DOHH2 (cell line): ENCODE measurements around the gene TRIM16.
"Not testable (repeated sequence)": the region's sequence is repeated elsewhere in the genome, so short reads cannot be mapped to it uniquely, and the experiment has no call there.

ENCODE experiments used
- H3F3A ChIP-seq: fragments of 200-600 bp; sonication (generic), shearing (Covaris generic); 2 replicates; pipeline ENCODE4 v1.6.0; 2016; ENCODE audit warnings: antibody characterized with exemption, mild to moderate bottlenecking; ENCODE audit not compliant: control insufficient read depth, insufficient read depth
- H3K27ac ChIP-seq: fragments of 200-600 bp; sonication (generic); 2 replicates; pipeline ENCODE4 v1.5.1; 2014; ENCODE audit warnings: low read depth, mild to moderate bottlenecking, low read length, moderate library complexity
- H3K27me3 ChIP-seq: fragments of 200-600 bp; sonication (generic); 2 replicates; pipeline ENCODE4 v1.6.1; 2014; ENCODE audit warnings: mild to moderate bottlenecking, low read length, mixed read lengths; ENCODE audit not compliant: control insufficient read depth
- H3K36me3 ChIP-seq: fragments of 200-600 bp; sonication (generic); 2 replicates; pipeline ENCODE4 v1.6.1; 2014; ENCODE audit warnings: mild to moderate bottlenecking, low read length, moderate library complexity, mixed read lengths; ENCODE audit not compliant: control insufficient read depth
- H3K4me1 ChIP-seq: fragments of 200-600 bp; sonication (generic); 2 replicates; pipeline ENCODE4 v1.6.1; 2014; ENCODE audit warnings: mild to moderate bottlenecking, low read length, mixed read lengths; ENCODE audit not compliant: control insufficient read depth
- H3K4me2 ChIP-seq: fragments of 200-600 bp; sonication (generic); 2 replicates; pipeline ENCODE4 v1.6.0; 2014; ENCODE audit warnings: mild to moderate bottlenecking, low read length, moderate library complexity
- H3K4me3 ChIP-seq: fragments of 200-600 bp; sonication (generic); 2 replicates; pipeline ENCODE4 v1.5.1; 2014; ENCODE audit warnings: mild to moderate bottlenecking, low read length, mixed read lengths
- H3K79me2 ChIP-seq: fragments of 200-600 bp; sonication (generic); 2 replicates; pipeline ENCODE4 v1.6.1; 2014; ENCODE audit warnings: mild to moderate bottlenecking, low read length, mixed read lengths; ENCODE audit not compliant: control insufficient read depth
- H3K9me2 ChIP-seq: fragments of 200-600 bp; sonication (generic); replicated peaks from 2 replicates; pipeline ENCODE4 v1.6.1; 2014; ENCODE audit warnings: mild to moderate bottlenecking, low read length, mixed read lengths; ENCODE audit not compliant: control insufficient read depth
- H3K9me3 ChIP-seq: fragments of 200-600 bp; sonication (generic); 2 replicates; pipeline ENCODE4 v1.6.1; 2014; ENCODE audit warnings: antibody characterized with exemption, low read length, mixed read lengths; ENCODE audit not compliant: control insufficient read depth, insufficient read depth
- H4K20me1 ChIP-seq: fragments of 200-600 bp; sonication (generic); 2 replicates; pipeline ENCODE4 v1.6.0; 2014; ENCODE audit warnings: low read depth, mild to moderate bottlenecking, antibody characterized with exemption, low read length, moderate library complexity; ENCODE audit not compliant: control insufficient read depth, insufficient read depth
- EZH2phosphoT487 ChIP-seq: fragments of 200-600 bp; sonication (generic); IDR thresholded peaks from 2 replicates; pipeline ENCODE4 v1.6.1; 2017; ENCODE audit warnings: borderline replicate concordance, mild to moderate bottlenecking, antibody characterized with exemption, low read length, moderate library complexity, mixed read lengths
- TF ChIP-seq, protein P1 (sequence below): fragments of 200-600 bp; sonication (generic); IDR thresholded peaks from one replicate; pipeline ENCODE4 v1.5.1; 2014; ENCODE audit warnings: antibody characterized with exemption, mild to moderate bottlenecking, low read depth, low read length; ENCODE audit not compliant: poor library complexity, severe bottlenecking

The TRIM16 gene

DNA sequence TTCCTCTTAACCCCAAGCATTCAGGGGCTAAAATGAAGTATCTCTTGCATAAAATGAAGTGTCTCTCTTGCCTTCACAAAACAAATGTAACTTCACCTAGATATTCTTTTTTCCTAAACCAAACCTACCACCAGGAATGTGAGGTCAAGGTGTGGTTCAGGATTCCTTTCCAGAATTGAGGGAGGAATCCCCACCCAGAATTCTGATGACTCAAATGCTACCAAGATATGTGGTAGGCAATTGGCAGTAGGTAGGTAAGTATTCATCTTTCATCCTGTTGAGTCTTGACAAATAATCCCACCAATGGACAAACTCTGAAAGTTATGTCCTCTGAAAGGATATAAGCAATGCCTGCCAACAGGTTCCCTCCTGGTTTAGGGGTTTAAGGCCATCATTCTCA is 26.2 kb downstream of the TRIM16 start:
- Histone ChIP-seq H3K27me3 (no peaks in the 10 kb centered on the region), H3K79me2 (no peaks in the 10 kb centered on the region), H3F3A (no peaks in the 10 kb centered on the region), H3K27ac (no peak overlapping the region), H3K4me3 (no peak overlapping the region), H3K4me1 (no peaks in the 10 kb centered on the region), H3K9me2 (no peaks in the 10 kb centered on the region), H4K20me1 (no peaks in the 10 kb centered on the region), H3K9me3 (no peaks in the 10 kb centered on the region), H3K4me2 (no peak overlapping the region), H3K36me3 (no peaks in the 10 kb centered on the region)
- no peak for TF ChIP-seq EZH2phosphoT487
- TF ChIP-seq, protein P1, sequence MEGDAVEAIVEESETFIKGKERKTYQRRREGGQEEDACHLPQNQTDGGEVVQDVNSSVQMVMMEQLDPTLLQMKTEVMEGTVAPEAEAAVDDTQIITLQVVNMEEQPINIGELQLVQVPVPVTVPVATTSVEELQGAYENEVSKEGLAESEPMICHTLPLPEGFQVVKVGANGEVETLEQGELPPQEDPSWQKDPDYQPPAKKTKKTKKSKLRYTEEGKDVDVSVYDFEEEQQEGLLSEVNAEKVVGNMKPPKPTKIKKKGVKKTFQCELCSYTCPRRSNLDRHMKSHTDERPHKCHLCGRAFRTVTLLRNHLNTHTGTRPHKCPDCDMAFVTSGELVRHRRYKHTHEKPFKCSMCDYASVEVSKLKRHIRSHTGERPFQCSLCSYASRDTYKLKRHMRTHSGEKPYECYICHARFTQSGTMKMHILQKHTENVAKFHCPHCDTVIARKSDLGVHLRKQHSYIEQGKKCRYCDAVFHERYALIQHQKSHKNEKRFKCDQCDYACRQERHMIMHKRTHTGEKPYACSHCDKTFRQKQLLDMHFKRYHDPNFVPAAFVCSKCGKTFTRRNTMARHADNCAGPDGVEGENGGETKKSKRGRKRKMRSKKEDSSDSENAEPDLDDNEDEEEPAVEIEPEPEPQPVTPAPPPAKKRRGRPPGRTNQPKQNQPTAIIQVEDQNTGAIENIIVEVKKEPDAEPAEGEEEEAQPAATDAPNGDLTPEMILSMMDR, result no peak

DNA sequence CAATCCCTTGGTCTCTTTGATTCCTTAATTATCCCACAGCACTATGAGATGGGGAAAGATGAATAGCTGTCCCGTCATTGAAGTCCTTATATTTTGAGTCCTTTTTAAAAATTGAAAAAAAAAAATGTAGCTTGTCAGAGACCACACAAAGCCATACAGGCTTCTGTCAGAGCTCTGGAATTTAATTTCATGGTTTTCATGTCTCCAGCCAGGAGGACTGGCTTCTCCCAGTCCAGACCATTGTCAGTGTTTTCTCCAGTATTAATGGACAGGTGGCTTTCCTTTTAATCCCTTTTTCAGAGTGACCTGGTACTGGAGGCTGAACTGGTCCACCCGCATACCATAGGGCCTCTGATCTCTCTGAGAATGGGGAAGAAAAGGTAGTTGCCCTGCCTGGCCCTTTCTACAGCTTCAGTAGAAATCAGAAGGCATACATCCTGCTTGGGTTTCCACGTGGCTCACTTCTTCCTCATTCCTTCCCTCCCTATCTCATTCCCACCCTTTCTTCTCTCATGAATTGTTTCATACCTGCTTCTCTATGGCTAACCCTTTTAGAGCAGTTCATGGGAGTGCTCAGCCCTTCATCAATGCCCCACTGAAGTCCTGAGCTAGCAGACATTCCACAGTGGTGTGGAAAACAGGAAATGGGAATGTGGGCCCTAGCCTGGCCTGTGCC is 29.1 kb downstream of the TRIM16 start:
- Histone ChIP-seq H4K20me1 (no peaks in the 10 kb centered on the region), H3K9me3 (no peaks in the 10 kb centered on the region), H3K27ac (no peak overlapping the region), H3K79me2 (no peaks in the 10 kb centered on the region), H3K36me3 (no peaks in the 10 kb centered on the region), H3K4me2 (no peak overlapping the region), H3K4me1 (peaks cover 7% of the 10 kb centered on the region), H3K27me3 (no peaks in the 10 kb centered on the region), H3K4me3 (no peak overlapping the region), H3K9me2 (no peaks in the 10 kb centered on the region), H3F3A (no peaks in the 10 kb centered on the region)
- TF ChIP-seq, protein P1, result no peak
- TF ChIP-seq EZH2phosphoT487, result no peak

DNA sequence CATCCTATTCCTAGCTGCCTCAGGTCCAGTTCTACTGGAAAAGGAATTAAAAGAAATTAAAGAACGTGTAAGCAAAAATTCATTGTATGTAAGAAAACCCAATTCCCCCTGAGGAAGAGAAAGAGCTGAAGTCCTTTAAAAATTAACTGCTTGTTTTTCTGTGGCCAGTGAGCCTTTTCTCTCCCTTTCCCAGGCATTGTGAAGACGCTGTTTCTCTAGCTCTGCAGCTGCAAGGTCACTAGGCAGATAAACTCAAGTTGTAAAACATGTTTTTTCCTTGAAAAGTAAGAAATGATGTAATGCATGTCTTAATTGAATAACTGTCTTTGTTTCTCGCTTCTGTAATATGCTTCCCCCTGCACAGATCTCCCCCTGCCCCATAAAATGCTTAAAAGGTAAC is 29.7 kb downstream of the TRIM16 start:
- not testable (repeated sequence) for H3K27me3 ChIP-seq, H3K79me2 ChIP-seq, H3K4me2 ChIP-seq, H3K4me3 ChIP-seq, H3K4me1 ChIP-seq, H3K9me3 ChIP-seq, H3K9me2 ChIP-seq, H3K27ac ChIP-seq, H3K36me3 ChIP-seq, H3F3A ChIP-seq, H4K20me1 ChIP-seq

DNA sequence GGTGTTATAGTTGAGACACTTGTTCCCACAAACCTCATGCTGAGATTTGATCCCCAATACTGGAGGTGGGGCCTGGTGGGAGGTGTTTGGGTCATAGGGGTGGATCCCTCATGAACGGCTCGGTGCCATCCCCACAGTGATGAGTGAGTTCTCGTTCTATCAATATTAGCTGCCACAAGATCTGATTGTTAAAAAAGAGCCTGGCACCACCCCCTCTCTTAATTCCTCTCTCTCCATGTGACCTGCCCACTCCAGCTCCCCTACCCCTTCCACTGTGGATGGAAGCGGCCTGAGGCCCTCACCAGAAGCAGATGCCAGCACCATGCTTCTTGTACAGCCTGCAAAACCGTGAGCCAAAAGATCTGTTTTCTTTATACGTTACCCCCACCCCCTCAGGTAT is 31.2 kb downstream of the TRIM16 start:
- H3F3A ChIP-seq, result no peaks in the 10 kb centered on the region
- H3K4me3 ChIP-seq, result no peak overlapping the region
- no peaks in the 10 kb centered on the region for H3K27me3 ChIP-seq
- H3K4me1 ChIP-seq, result peaks cover 7% of the 10 kb centered on the region
- H3K36me3 ChIP-seq, result no peaks in the 10 kb centered on the region
- no peak overlapping the region for H3K27ac ChIP-seq
- no peak overlapping the region for H3K4me2 ChIP-seq
- no peaks in the 10 kb centered on the region for H4K20me1 ChIP-seq
- TF ChIP-seq, protein P1, result no peak
- no peak for TF ChIP-seq EZH2phosphoT487
- H3K9me3 ChIP-seq, result no peaks in the 10 kb centered on the region
- no peaks in the 10 kb centered on the region for H3K79me2 ChIP-seq
- H3K9me2 ChIP-seq, result no peaks in the 10 kb centered on the region
